Cardiac septum (tissue), 1 donor: ENCODE results near the gene OR5F1. TPM values are rescaled to one million over a fixed set of nuclear protein-coding genes. Genes with fewer than 3 reads are reported as not detected.

Experiments used
- DNase-seq: peaks from one replicate; pipeline ENCODE4 v3.0.0-alpha.2; 2020; ENCODE audit warnings: low spot score
- intact Hi-C: fragments of 100-400 bp; cut with DNase I; formaldehyde crosslinking; loops from one replicate; pipeline ENCODE4 v1.14.0; 2022
- long read RNA-seq: library from polyadenylated mRNA; unstranded; transcript quantifications from one replicate; pipeline ENCODE4 v2.0.0, GENCODE V29; 2021
- total RNA-seq: library from RNA; stranded (reverse); fragmentation: NEBNext Ultra II Directional; extraction: Animal tissue kit (Norgen Biotek cat#: 25700); gene quantifications from one replicate; pipeline ENCODE4 v1.2.1, GENCODE V29; 2021
- donor health status: DM: no; HTN: no; CAD: no.

OR5F1 gene
- not detected for total RNA-seq
- long read RNA-seq: 0 reads

- no peak for DNase-seq
- intact Hi-C loops: no loop called here
Observed at GRCh38 chr11:55994525-55994924, at the start of gene OR5F1. TSS of gene OR5F1 (minus strand) at chr11:55994625. CDS start at chr11:55994625, 0 bp downstream.

- intact Hi-C loops: no loop called here
- DNase-seq: no peak
Observed at GRCh38 chr11:56027354-56027753, 32.9 kb upstream of the OR5F1 start, which contains the start of gene OR5AS1. TSS of gene OR5AS1 (plus strand) at chr11:56027654. CDS start at chr11:56030419, 2,765 bp downstream.

- no peak for DNase-seq
- intact Hi-C loops: no loop called here
Observed at GRCh38 chr11:56013805-56014204, 19.4 kb upstream of the OR5F1 start.

- DNase-seq: no peak
- intact Hi-C loops: no loop called here
Observed at GRCh38 chr11:56010716-56011115, 16.3 kb upstream of the OR5F1 start.

- intact Hi-C loops: no loop called here
- no peak for DNase-seq
Observed at GRCh38 chr11:55970935-55971334, 23.5 kb downstream of the OR5F1 start.

GRCh38 chr11:55969845-55970244 is 24.6 kb downstream of the OR5F1 start, which contains the start of gene OR10AG1:
TSS of gene OR10AG1 (minus strand) at chr11:55969945. CDS start at chr11:55969907, 38 bp downstream.
- intact Hi-C loops: no loop called here
- no peak for DNase-seq

- intact Hi-C loops: no loop called here
- no peak for DNase-seq
Observed at GRCh38 chr11:55967914-55968313, 26.5 kb downstream of the OR5F1 start.

GRCh38 chr11:55966391-55966790 is 28.0 kb downstream of the OR5F1 start:
- no peak for DNase-seq
- intact Hi-C loops: no loop called here

GRCh38 chr11:55956521-55956920 is 37.9 kb downstream of the OR5F1 start:
- no peak for DNase-seq
- intact Hi-C loops: no loop called here

- intact Hi-C loops: no loop called here
- no peak for DNase-seq
Observed at GRCh38 chr11:55949330-55949729, 45.1 kb downstream of the OR5F1 start.

Other genes with a start within 250 kb of the OR5F1 start
- not detected for gene OR5D13, start 221.2 kb downstream of the OR5F1 start, total RNA-seq
- not detected for gene OR5D14, start 199.1 kb downstream of the OR5F1 start, total RNA-seq
- gene OR5L1, start 183.3 kb downstream of the OR5F1 start, total RNA-seq: not detected
- gene OR5D18, start 175.0 kb downstream of the OR5F1 start, total RNA-seq: not detected
- gene OR5L2, start 167.4 kb downstream of the OR5F1 start, total RNA-seq: not detected
- gene OR5D16, start 155.9 kb downstream of the OR5F1 start, total RNA-seq: not detected
- not detected for gene TRIM51, start 111.3 kb downstream of the OR5F1 start, total RNA-seq
- not detected for gene OR5W2, start 80.0 kb downstream of the OR5F1 start, total RNA-seq
- gene OR5I1, start 58.2 kb downstream of the OR5F1 start, total RNA-seq: not detected
- gene OR10AG1, start 24.7 kb downstream of the OR5F1 start, total RNA-seq: not detected
- not detected for gene OR5AS1, start 33.0 kb upstream of the OR5F1 start, total RNA-seq
- not detected for gene OR8I2, start 98.7 kb upstream of the OR5F1 start, total RNA-seq
- gene OR8H2, start 109.1 kb upstream of the OR5F1 start, total RNA-seq: not detected
- gene OR8H3, start 127.7 kb upstream of the OR5F1 start, total RNA-seq: not detected
- gene OR8J3, start 145.6 kb upstream of the OR5F1 start, total RNA-seq: not detected
- not detected for gene OR8K5, start 165.7 kb upstream of the OR5F1 start, total RNA-seq
- not detected for gene OR5J2, start 182.0 kb upstream of the OR5F1 start, total RNA-seq
- gene OR5T2, start 239.6 kb upstream of the OR5F1 start, total RNA-seq: not detected